HG03354 (cell line): ENCODE data around the gene NXPH4.

Experiments
- ATAC-seq: cut with Tn5 transposase; IDR thresholded peaks from one replicate; pipeline ENCODE4 v1.9.1; 2021; ENCODE audit warnings: mild to moderate bottlenecking; ENCODE audit not compliant: unreplicated experiment, poor library complexity, severe bottlenecking

Gene NXPH4

GRCh38 chr12:57261428-57261865 is 44.9 kb downstream of the NXPH4 start:
- no peak for ATAC-seq

GRCh38 chr12:57262126-57262822 is 45.7 kb downstream of the NXPH4 start:
- ATAC-seq: no peak

GRCh38 chr12:57263096-57263495 is 46.5 kb downstream of the NXPH4 start:
- ATAC-seq: no peak

- no peak for ATAC-seq
Observed at GRCh38 chr12:57266681-57267080, 50.1 kb downstream of the NXPH4 start.

- no peak for ATAC-seq
Observed at GRCh38 chr12:57268264-57268663, 51.7 kb downstream of the NXPH4 start.

GRCh38 chr12:57270966-57271470 is 54.4 kb downstream of the NXPH4 start:
- ATAC-seq: no peak

GRCh38 chr12:57272337-57273151 is 56.0 kb downstream of the NXPH4 start:
- no peak for ATAC-seq

GRCh38 chr12:57273516-57273915 is 56.9 kb downstream of the NXPH4 start:
- no peak for ATAC-seq
